Stimulated activated naive CD4-positive, alpha-beta T cell treated with Interleukin-2 at 50 U/mL for 16 hours (primary cell): ENCODE measurements around the gene LEF1.

Source experiments
- DNase-seq: peaks from one replicate; lab custom pipeline; 2025; lab: John Stamatoyannopoulos, UW

LEF1 gene

GRCh38 chr4:108148316-108148715 is 20.4 kb downstream of the LEF1 start:
- DNase-seq = no peak

- DNase-seq = no peak
Observed at GRCh38 chr4:108146819-108147218, 21.9 kb downstream of the LEF1 start.

- DNase-seq = no peak
Observed at GRCh38 chr4:108146336-108146735, 22.4 kb downstream of the LEF1 start.

- DNase-seq = no peak
Observed at GRCh38 chr4:108144451-108144850, 24.3 kb downstream of the LEF1 start.

- DNase-seq = no peak
Observed at GRCh38 chr4:108143515-108143914, 25.2 kb downstream of the LEF1 start.

GRCh38 chr4:108142870-108143269 is 25.9 kb downstream of the LEF1 start:
- DNase-seq = no peak

- DNase-seq = no peak
Observed at GRCh38 chr4:108141213-108141950, 27.4 kb downstream of the LEF1 start.

- no peak for DNase-seq
Observed at GRCh38 chr4:108140328-108140727, 28.4 kb downstream of the LEF1 start.

- DNase-seq = no peak
Observed at GRCh38 chr4:108139089-108139488, 29.6 kb downstream of the LEF1 start.

GRCh38 chr4:108135549-108136209 is 33.1 kb downstream of the LEF1 start:
- no peak for DNase-seq

GRCh38 chr4:108130955-108131354 is 37.8 kb downstream of the LEF1 start:
- DNase-seq = no peak

- no peak for DNase-seq
Observed at GRCh38 chr4:108129196-108129595, 39.5 kb downstream of the LEF1 start.

- DNase-seq = no peak
Observed at GRCh38 chr4:108126806-108127205, 41.9 kb downstream of the LEF1 start.

- DNase-seq = no peak
Observed at GRCh38 chr4:108120789-108121188, 47.9 kb downstream of the LEF1 start.

GRCh38 chr4:108119199-108119800 is 49.4 kb downstream of the LEF1 start:
- no peak for DNase-seq

GRCh38 chr4:108118505-108118904 is 50.2 kb downstream of the LEF1 start:
- DNase-seq = no peak

- DNase-seq = no peak
Observed at GRCh38 chr4:108117418-108118182, 51.1 kb downstream of the LEF1 start.

- DNase-seq = peak; percentile 18
Observed at GRCh38 chr4:108116423-108117168, 52.1 kb downstream of the LEF1 start.

- DNase-seq = no peak
Observed at GRCh38 chr4:108115168-108115526, 53.6 kb downstream of the LEF1 start.

- DNase-seq = no peak
Observed at GRCh38 chr4:108114503-108114902, 54.2 kb downstream of the LEF1 start.

GRCh38 chr4:108113229-108113628 is 55.5 kb downstream of the LEF1 start:
- DNase-seq = peak; percentile 29

GRCh38 chr4:108111781-108112180 is 57.0 kb downstream of the LEF1 start:
- DNase-seq = no peak
